Liver (tissue), 3 donors: ENCODE data around the gene SLC44A1.

Experiments used
- CTCF ChIP-seq: fragments of 150-350 bp; IDR thresholded peaks from 2 replicates; pipeline ENCODE4 v1.5.1; 2017; ENCODE audit warnings: improper control_type of control experiment, low read depth, low read length; ENCODE audit not compliant: missing input control
- EGR1 ChIP-seq, 2 donors: IDR thresholded peaks; 2 replicates each; pipeline ENCODE4 v1.6.1; 2016 to 2018; ENCODE audit warnings: antibody characterized with exemption in 2 of 2, low read depth in 2 of 2
- FOXA1 ChIP-seq: IDR thresholded peaks from 2 replicates; pipeline ENCODE4 v1.6.1; 2016; ENCODE audit warnings: antibody characterized with exemption
- HNF4A ChIP-seq, 2 donors: conservative IDR thresholded peaks; 2 replicates each; pipeline ENCODE4 v1.6.1; 2016; ENCODE audit warnings: antibody characterized with exemption in 2 of 2, mild to moderate bottlenecking in 2 of 2
- RAD21 ChIP-seq, 2 donors: IDR thresholded peaks; 2 replicates each; pipeline ENCODE4 v1.6.1; 2016; ENCODE audit warnings: antibody characterized with exemption in 2 of 2, mild to moderate bottlenecking in 2 of 2
- RXRA ChIP-seq, 2 donors: IDR thresholded peaks; 2 replicates each; pipeline ENCODE4 v1.6.1; 2017 to 2018; ENCODE audit warnings: antibody characterized with exemption in 2 of 2, mild to moderate bottlenecking in 1 of 2
- SP1 ChIP-seq: IDR thresholded peaks from 2 replicates; pipeline ENCODE4 v1.6.1; 2018; ENCODE audit warnings: antibody characterized with exemption, mild to moderate bottlenecking
- TAF1 ChIP-seq: conservative IDR thresholded peaks from 2 replicates; pipeline ENCODE4 v1.6.1; 2016; ENCODE audit warnings: antibody characterized with exemption, mild to moderate bottlenecking
- YY1 ChIP-seq: IDR thresholded peaks from 2 replicates; pipeline ENCODE4 v1.6.1; 2016; ENCODE audit warnings: antibody characterized with exemption, mild to moderate bottlenecking
- TF ChIP-seq, protein P1 (sequence below): IDR thresholded peaks from 2 replicates; pipeline ENCODE4 v1.6.1; 2016; ENCODE audit warnings: antibody characterized with exemption, mild to moderate bottlenecking
- TF ChIP-seq, protein P2 (sequence below): IDR thresholded peaks from 2 replicates; pipeline ENCODE4 v1.6.1; 2016; ENCODE audit warnings: antibody characterized with exemption
- TF ChIP-seq, protein P3 (sequence below): IDR thresholded peaks from 2 replicates; pipeline ENCODE4 v1.6.1; 2016; ENCODE audit warnings: antibody characterized with exemption
- donor health status: healthy.
- donor health status: healthy.

DNA sequence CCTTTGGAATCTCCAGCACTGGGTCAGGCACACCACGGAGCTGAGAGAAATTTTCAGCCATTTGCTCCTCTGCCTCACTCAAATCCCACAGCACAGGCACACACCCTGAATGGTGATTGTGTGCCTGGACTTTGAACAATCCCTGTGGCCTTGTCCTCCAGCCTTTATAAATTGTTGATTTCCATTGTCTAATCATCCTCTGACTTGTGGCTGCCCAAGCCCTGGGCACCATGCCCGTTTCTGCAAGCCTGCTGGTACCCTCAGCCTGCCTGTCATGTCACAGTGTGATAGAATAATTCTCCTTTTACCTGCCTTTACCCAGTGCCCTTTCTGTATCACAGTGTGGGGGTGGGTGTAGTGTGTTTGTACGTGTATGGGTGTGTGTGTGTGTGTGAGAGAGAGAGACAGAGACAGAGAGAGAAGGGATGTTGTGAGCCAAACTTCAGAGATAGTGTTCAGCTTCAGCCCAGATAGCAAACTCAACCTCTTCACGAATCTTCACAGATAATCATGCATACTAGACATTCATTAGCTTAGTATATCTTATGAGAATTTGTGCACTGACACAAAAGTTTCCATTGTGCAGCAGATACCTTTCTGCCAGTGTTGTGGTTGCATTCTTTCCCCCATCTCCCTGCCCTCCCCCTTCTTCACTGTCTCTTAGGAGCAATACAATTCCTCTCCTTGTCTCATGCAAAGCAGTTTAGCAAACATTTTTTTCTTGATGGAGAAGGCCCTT, 27.8 kb upstream of the SLC44A1 start:
- no peak for TF ChIP-seq CTCF
- TF ChIP-seq, protein P1, sequence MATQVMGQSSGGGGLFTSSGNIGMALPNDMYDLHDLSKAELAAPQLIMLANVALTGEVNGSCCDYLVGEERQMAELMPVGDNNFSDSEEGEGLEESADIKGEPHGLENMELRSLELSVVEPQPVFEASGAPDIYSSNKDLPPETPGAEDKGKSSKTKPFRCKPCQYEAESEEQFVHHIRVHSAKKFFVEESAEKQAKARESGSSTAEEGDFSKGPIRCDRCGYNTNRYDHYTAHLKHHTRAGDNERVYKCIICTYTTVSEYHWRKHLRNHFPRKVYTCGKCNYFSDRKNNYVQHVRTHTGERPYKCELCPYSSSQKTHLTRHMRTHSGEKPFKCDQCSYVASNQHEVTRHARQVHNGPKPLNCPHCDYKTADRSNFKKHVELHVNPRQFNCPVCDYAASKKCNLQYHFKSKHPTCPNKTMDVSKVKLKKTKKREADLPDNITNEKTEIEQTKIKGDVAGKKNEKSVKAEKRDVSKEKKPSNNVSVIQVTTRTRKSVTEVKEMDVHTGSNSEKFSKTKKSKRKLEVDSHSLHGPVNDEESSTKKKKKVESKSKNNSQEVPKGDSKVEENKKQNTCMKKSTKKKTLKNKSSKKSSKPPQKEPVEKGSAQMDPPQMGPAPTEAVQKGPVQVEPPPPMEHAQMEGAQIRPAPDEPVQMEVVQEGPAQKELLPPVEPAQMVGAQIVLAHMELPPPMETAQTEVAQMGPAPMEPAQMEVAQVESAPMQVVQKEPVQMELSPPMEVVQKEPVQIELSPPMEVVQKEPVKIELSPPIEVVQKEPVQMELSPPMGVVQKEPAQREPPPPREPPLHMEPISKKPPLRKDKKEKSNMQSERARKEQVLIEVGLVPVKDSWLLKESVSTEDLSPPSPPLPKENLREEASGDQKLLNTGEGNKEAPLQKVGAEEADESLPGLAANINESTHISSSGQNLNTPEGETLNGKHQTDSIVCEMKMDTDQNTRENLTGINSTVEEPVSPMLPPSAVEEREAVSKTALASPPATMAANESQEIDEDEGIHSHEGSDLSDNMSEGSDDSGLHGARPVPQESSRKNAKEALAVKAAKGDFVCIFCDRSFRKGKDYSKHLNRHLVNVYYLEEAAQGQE, result no peak
- no peak for TF ChIP-seq FOXA1
- TF ChIP-seq SP1, result peak; percentile 50
- TF ChIP-seq RAD21 (IDR thresholded peaks at IDR 0.05), result peak; percentile 22 to 42
- TF ChIP-seq EGR1 (IDR thresholded peaks at IDR 0.05; ENCODE audit: low read depth in 2 of 2), result no peak
- no peak for TF ChIP-seq TAF1
- TF ChIP-seq, protein P2, sequence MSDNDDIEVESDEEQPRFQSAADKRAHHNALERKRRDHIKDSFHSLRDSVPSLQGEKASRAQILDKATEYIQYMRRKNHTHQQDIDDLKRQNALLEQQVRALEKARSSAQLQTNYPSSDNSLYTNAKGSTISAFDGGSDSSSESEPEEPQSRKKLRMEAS, result no peak
- TF ChIP-seq RXRA (IDR thresholded peaks at IDR 0.05), result peak in 1 of 2 donors; percentile 78
- TF ChIP-seq, protein P3, sequence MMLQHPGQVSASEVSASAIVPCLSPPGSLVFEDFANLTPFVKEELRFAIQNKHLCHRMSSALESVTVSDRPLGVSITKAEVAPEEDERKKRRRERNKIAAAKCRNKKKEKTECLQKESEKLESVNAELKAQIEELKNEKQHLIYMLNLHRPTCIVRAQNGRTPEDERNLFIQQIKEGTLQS, result no peak
- peak; percentile 76 to 95 for TF ChIP-seq HNF4A (conservative IDR thresholded peaks at IDR 0.05)
- TF ChIP-seq YY1, result peak; percentile 61
